GM12892 (cell line): ENCODE results near the gene RPL10.

Experiments
- POLR2A ChIP-seq: IDR thresholded peaks from 2 replicates; pipeline ENCODE4 v1.6.1; 2011; ENCODE audit warnings: low read depth, low read length, control low read depth
- POLR2AphosphoS5 ChIP-seq: IDR thresholded peaks from 2 replicates; pipeline ENCODE4 v1.6.1; 2011; ENCODE audit warnings: low read depth, low read length, control low read depth

DNA sequence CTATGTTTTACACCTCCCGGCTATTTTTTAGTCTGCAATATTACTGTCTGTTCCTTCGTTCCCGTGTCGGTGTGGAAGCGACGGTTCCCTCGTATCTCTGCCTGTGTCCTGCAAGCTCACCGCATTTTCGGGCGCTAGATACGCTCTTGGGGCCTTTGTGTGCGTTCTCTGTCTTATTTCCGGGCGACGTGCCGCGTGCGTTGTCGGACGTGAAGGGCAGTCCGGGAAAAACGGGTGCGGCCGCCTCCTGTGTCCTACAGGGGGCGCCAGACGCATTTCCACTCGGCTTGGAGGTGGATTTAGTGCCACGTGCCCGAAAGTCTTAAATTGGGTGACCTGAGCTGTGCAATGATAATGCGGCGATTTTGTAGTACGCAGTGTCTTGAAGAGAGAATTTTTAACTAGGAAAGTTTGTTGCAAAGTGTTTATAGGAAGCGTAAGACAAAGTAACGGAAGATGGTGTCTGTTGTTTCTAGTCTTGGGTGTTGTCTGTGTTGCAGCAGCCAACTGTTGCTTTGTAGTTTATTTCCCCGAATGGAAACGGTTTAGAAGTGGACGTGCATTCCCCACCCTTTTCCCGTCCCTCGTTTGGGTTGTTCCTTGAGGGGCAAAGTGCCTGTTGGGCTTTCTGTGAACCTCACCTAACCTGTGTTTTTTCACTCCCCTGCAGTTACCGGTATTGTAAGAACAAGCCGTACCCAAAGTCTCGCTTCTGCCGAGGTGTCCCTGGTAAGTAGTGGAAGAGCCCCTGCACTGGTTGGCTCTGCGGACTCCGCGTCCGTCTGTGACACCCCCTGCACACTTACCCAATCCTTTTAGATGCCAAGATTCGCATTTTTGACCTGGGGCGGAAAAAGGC lies 720 bp downstream of the RPL10 start:
- TF ChIP-seq POLR2A (peak; percentile 30; the same call in 1 of the 2 replicates), POLR2AphosphoS5 (peak; percentile 39; the same call in 1 of the 2 replicates)
